Fibroblast of mammary gland (primary cell): ENCODE data around the gene TPSG1.

Experiments
- DNase-seq: peaks from one replicate; pipeline ENCODE4 v3.0.0-alpha.2; 2010; ENCODE audit warnings: low read depth
- H3K4me3 ChIP-seq: 2 replicates; pipeline ENCODE4 v1.5.1; 2011; ENCODE audit warnings: low read depth, mild to moderate bottlenecking, low read length, moderate library complexity; ENCODE audit not compliant: control insufficient read depth
- CTCF ChIP-seq: conservative IDR thresholded peaks from 2 replicates; pipeline ENCODE4 v1.5.1; 2011; ENCODE audit warnings: low read depth, low read length, inconsistent platforms; ENCODE audit not compliant: control insufficient read depth, insufficient read depth

Gene TPSG1

GRCh38 chr16:1220098-1220728 is 4.9 kb downstream of the TPSG1 start:
- H3K4me3 ChIP-seq, result no peak overlapping the region
- no peak for DNase-seq
- TF ChIP-seq CTCF, result no peak

DNA sequence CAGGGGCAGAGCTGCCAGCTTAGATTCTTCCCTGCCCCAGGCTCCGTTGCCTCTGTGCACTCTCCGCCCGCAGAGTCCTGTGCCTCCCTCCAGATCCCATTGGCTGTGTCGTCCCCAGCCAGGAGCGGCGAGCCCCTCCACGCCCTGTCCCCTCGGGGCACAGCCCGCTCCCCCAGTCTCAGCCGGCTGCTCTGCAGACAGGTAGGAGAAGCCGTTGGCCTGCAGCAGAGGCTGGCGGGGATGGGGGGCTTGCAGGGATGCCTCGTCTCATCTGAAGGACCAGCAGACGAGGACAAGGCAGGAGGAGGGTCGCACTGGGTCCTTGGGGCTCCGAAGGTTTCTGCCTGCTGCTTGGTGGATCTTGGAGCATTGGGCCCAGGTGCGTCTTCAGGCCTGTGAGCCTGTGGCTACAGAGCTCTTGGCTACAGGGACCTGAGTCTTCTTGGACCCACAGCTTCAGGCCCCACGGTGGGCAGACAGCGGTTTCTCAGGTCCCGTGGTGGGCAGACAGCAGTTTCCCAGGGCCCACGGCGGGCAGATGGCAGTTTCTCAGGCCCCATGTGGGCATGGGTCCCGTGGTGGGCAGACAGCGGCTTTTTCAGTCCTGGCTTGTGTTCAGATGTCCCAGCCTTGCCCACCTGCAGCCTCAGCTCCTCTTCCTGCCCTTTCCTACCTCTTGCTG is 6.0 kb downstream of the TPSG1 start:
- TF ChIP-seq CTCF, result no peak
- DNase-seq, result no peak
- no peak overlapping the region for H3K4me3 ChIP-seq

GRCh38 chr16:1218061-1218929 is 6.8 kb downstream of the TPSG1 start:
- no peak overlapping the region for H3K4me3 ChIP-seq
- no peak for TF ChIP-seq CTCF
- no peak for DNase-seq

DNA sequence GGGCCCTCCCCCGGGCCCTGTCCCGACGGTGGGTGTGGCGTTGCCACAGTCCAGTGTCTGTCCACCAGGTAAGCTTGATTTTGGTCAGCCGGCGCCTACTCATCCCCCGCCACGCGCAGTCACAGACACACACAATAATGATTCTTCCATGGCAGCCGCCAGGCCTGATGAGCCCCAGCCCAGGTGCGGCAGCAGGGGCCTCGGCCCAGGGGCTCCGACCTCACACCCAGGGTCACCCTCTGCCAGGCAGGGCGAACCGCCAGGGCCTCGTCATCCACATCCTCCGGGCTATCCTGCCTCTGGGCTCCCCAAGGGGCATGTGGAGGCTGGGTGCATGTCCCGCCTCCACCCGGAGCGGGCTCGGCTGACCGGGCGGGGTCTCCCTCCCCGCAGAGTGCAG is 7.5 kb downstream of the TPSG1 start:
- H3K4me3 ChIP-seq, result no peak overlapping the region
- TF ChIP-seq CTCF, result no peak
- DNase-seq, result no peak

DNA sequence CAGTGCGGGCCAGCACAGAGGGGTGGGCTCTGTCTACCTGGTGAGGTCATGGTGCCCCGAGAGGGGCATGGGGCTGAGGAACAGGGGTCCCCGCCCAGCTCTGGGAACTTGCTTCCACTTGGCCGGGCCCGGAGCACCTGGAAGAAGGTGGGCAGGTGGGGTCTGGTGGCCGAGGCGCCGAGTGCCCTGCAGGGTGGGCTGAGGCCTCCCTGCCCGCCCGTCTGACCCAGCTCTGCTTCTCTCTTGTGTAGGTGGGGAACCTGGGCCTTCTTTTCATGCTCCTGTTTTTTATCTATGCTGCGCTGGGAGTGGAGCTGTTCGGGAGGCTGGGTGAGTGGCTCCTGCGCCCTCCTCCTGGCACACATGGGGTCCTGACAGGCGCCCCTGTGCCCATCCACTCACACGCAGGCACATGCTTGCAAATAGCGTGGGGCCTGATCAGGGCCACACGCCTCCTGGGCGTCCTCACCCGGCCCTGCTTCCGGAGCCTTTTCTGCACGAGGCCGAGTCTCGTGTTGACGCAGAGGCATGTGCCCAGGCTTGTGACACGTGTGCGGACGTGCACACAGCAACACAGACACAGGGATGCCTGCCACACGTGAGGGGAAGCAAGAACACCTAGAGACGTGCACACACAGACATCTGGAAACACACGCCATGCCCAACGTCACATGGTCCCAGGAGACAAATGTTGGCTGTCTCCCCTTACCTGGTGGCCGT is 8.2 kb downstream of the TPSG1 start:
- TF ChIP-seq CTCF, result no peak
- no peak for DNase-seq
- no peak overlapping the region for H3K4me3 ChIP-seq

- TF ChIP-seq CTCF, result no peak
- no peak for DNase-seq
- H3K4me3 ChIP-seq, result no peak overlapping the region
Observed at GRCh38 chr16:1216296-1216619, 8.8 kb downstream of the TPSG1 start.
